ENCODE data around the gene AUTS2.

DNA sequence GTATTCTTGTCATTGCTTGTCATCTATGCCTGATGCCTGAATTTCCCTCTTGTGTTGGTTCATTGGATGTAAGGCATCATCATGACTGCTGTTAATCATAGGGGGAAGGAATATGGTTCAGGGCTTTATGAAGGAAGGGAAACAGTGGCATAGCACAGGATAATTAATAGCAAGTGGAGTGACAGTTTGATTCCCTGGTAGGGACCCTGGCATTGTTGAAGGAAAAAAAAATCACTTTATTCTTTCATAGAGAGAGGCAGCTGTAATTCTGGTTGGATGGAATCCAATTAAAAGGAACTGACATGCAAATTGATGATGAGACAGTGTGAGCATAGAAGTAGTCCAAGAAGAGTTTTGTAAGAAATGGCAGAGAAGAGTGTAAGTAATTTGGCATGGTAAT, 121.4 kb downstream of the AUTS2 start:
- TF ChIP-seq, protein P1, sequence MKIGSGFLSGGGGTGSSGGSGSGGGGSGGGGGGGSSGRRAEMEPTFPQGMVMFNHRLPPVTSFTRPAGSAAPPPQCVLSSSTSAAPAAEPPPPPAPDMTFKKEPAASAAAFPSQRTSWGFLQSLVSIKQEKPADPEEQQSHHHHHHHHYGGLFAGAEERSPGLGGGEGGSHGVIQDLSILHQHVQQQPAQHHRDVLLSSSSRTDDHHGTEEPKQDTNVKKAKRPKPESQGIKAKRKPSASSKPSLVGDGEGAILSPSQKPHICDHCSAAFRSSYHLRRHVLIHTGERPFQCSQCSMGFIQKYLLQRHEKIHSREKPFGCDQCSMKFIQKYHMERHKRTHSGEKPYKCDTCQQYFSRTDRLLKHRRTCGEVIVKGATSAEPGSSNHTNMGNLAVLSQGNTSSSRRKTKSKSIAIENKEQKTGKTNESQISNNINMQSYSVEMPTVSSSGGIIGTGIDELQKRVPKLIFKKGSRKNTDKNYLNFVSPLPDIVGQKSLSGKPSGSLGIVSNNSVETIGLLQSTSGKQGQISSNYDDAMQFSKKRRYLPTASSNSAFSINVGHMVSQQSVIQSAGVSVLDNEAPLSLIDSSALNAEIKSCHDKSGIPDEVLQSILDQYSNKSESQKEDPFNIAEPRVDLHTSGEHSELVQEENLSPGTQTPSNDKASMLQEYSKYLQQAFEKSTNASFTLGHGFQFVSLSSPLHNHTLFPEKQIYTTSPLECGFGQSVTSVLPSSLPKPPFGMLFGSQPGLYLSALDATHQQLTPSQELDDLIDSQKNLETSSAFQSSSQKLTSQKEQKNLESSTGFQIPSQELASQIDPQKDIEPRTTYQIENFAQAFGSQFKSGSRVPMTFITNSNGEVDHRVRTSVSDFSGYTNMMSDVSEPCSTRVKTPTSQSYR (CRISPR knock-in tag; IDR thresholded peaks at IDR 0.05): no peak
- no peak for TF ChIP-seq FOXP1 (CRISPR knock-in tag; IDR thresholded peaks at IDR 0.05; ENCODE audit: borderline replicate concordance)
- TF ChIP-seq NFYB (CRISPR knock-in tag; conservative IDR thresholded peaks at IDR 0.05; ENCODE audit: low read depth): no peak
- TF ChIP-seq TEAD4 (CRISPR knock-in tag; IDR thresholded peaks at IDR 0.05): no peak
- TF ChIP-seq ZNF263 (CRISPR knock-in tag; IDR thresholded peaks at IDR 0.05; ENCODE audit: low read depth): no peak
- TF ChIP-seq, protein P2, sequence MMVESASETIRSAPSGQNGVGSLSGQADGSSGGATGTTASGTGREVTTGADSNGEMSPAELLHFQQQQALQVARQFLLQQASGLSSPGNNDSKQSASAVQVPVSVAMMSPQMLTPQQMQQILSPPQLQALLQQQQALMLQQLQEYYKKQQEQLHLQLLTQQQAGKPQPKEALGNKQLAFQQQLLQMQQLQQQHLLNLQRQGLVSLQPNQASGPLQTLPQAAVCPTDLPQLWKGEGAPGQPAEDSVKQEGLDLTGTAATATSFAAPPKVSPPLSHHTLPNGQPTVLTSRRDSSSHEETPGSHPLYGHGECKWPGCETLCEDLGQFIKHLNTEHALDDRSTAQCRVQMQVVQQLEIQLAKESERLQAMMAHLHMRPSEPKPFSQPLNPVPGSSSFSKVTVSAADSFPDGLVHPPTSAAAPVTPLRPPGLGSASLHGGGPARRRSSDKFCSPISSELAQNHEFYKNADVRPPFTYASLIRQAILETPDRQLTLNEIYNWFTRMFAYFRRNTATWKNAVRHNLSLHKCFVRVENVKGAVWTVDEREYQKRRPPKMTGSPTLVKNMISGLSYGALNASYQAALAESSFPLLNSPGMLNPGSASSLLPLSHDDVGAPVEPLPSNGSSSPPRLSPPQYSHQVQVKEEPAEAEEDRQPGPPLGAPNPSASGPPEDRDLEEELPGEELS (CRISPR knock-in tag; IDR thresholded peaks at IDR 0.05): no peak
- TF ChIP-seq ESRRA (CRISPR knock-in tag; IDR thresholded peaks at IDR 0.05; ENCODE audit: borderline replicate concordance): no peak
- no peak for TF ChIP-seq CREB1 (CRISPR knock-in tag; IDR thresholded peaks at IDR 0.05)
